H1 (cell line): Measurements from ENCODE around the gene OPCML. TPM values are rescaled to one million over a fixed set of nuclear protein-coding genes. Genes with fewer than 3 reads are reported as not detected.

ENCODE experiments used
- ASH2L ChIP-seq: fragments of 200-600, 300-600 bp; sonication (generic); IDR thresholded peaks from one replicate; pipeline ENCODE4 v1.7.1; 2017; ENCODE audit warnings: low read length
- BCL11A ChIP-seq, 2 experiments: IDR thresholded peaks; one replicate each; pipeline ENCODE4 v1.6.1; 2011; ENCODE audit warnings: low read depth in 2 of 2, low read length in 2 of 2, mild to moderate bottlenecking in 2 of 2
- GTF2F1 ChIP-seq: IDR thresholded peaks from 2 replicates; pipeline ENCODE4 v1.6.1; 2012; ENCODE audit warnings: low read depth, low read length, improper control_type of control experiment, borderline replicate concordance
- JUN ChIP-seq: IDR thresholded peaks from 2 replicates; pipeline ENCODE4 v1.6.1; 2011; ENCODE audit warnings: low read depth, mild to moderate bottlenecking, improper control_type of control experiment, low read length
- KDM1A ChIP-seq: fragments of 200-600, 300-600 bp; sonication (generic); IDR thresholded peaks from 2 replicates; pipeline ENCODE4 v1.7.1; 2016; ENCODE audit warnings: mild to moderate bottlenecking, low read length, borderline replicate concordance
- POLR2AphosphoS5 ChIP-seq: IDR thresholded peaks from 2 replicates; pipeline ENCODE4 v1.6.1; 2011; ENCODE audit warnings: low read depth, low read length
- SAP30 ChIP-seq: fragments of 300-600 bp; sonication (generic); IDR thresholded peaks from 2 replicates; pipeline ENCODE4 v1.7.1; 2012; ENCODE audit warnings: low read length, moderate library complexity, mild to moderate bottlenecking, inconsistent platforms; ENCODE audit not compliant: insufficient read depth, insufficient replicate concordance
- SIRT6 ChIP-seq: IDR thresholded peaks from one replicate; pipeline ENCODE4 v1.7.1; 2012; ENCODE audit warnings: low read length, inconsistent platforms
- SRF ChIP-seq: IDR thresholded peaks from 2 replicates; pipeline ENCODE4 v1.6.1; 2011; ENCODE audit warnings: mild to moderate bottlenecking, low read depth, low read length, moderate library complexity
- YY1 ChIP-seq: IDR thresholded peaks from 2 replicates; pipeline ENCODE4 v1.6.1; 2011; ENCODE audit warnings: low read depth, mild to moderate bottlenecking, low read length
- polyA plus RNA-seq, 7 experiments: library from polyadenylated mRNA; depleted of rRNA in 3 of 7; stranded (reverse) in 5 of 7; unstranded in 2 of 7; fragments of >200 nt in 5 of 7; fragments of 200-250 nt in 2 of 7; gene quantifications; 1 replicate in 5 of 7; 2 replicates in 1 of 7; 4 replicates in 1 of 7; pipeline versions ENCODE4 v1.2.1 to v1.2.3, GENCODE V29; 2011 to 2013; ENCODE audit warnings: missing spikeins in 2 of 7, mixed read lengths in 2 of 7
- total RNA-seq: library from RNA; stranded (reverse); fragmentation: NEBNext Ultra II Directional; extraction: Animal tissue kit (Norgen Biotek cat#: 25700); gene quantifications from 2 replicates; pipeline ENCODE4 v1.2.1, GENCODE V29; 2021
- TF ChIP-seq, protein P1 (sequence below): fragments of 300-600 bp; sonication (generic); IDR thresholded peaks from 2 replicates; pipeline ENCODE4 v1.7.1; 2012; ENCODE audit warnings: low read length, moderate library complexity, mild to moderate bottlenecking, inconsistent platforms; ENCODE audit not compliant: insufficient replicate concordance

Gene OPCML
- total and polyA plus RNA-seq, 2 of the 8 experiments (the other 6 are each of a cell fraction or from before 2014, with no cell fraction given), result 2.3 to 3.1 TPM

DNA sequence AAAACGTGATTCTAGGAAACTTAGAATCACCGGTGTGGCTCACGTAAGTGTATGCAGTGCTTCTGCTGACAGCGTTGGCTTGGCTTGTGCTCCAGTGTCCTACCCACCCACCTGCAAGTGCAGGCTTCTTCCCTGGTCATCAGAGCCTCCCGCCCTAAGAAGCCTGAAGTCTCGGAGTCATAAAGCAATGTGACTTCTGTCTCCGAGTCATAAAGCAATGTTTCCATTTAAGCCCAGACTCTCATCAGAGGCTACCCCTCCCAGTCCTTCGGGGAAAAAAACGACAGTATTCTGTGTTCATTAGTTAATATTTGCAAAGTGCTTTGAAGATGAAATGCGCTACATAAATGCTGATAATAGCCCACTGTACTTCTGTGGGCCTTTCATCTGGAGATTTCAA lies 293.8 kb downstream of the OPCML start (continued):
- TF ChIP-seq, protein P1, sequence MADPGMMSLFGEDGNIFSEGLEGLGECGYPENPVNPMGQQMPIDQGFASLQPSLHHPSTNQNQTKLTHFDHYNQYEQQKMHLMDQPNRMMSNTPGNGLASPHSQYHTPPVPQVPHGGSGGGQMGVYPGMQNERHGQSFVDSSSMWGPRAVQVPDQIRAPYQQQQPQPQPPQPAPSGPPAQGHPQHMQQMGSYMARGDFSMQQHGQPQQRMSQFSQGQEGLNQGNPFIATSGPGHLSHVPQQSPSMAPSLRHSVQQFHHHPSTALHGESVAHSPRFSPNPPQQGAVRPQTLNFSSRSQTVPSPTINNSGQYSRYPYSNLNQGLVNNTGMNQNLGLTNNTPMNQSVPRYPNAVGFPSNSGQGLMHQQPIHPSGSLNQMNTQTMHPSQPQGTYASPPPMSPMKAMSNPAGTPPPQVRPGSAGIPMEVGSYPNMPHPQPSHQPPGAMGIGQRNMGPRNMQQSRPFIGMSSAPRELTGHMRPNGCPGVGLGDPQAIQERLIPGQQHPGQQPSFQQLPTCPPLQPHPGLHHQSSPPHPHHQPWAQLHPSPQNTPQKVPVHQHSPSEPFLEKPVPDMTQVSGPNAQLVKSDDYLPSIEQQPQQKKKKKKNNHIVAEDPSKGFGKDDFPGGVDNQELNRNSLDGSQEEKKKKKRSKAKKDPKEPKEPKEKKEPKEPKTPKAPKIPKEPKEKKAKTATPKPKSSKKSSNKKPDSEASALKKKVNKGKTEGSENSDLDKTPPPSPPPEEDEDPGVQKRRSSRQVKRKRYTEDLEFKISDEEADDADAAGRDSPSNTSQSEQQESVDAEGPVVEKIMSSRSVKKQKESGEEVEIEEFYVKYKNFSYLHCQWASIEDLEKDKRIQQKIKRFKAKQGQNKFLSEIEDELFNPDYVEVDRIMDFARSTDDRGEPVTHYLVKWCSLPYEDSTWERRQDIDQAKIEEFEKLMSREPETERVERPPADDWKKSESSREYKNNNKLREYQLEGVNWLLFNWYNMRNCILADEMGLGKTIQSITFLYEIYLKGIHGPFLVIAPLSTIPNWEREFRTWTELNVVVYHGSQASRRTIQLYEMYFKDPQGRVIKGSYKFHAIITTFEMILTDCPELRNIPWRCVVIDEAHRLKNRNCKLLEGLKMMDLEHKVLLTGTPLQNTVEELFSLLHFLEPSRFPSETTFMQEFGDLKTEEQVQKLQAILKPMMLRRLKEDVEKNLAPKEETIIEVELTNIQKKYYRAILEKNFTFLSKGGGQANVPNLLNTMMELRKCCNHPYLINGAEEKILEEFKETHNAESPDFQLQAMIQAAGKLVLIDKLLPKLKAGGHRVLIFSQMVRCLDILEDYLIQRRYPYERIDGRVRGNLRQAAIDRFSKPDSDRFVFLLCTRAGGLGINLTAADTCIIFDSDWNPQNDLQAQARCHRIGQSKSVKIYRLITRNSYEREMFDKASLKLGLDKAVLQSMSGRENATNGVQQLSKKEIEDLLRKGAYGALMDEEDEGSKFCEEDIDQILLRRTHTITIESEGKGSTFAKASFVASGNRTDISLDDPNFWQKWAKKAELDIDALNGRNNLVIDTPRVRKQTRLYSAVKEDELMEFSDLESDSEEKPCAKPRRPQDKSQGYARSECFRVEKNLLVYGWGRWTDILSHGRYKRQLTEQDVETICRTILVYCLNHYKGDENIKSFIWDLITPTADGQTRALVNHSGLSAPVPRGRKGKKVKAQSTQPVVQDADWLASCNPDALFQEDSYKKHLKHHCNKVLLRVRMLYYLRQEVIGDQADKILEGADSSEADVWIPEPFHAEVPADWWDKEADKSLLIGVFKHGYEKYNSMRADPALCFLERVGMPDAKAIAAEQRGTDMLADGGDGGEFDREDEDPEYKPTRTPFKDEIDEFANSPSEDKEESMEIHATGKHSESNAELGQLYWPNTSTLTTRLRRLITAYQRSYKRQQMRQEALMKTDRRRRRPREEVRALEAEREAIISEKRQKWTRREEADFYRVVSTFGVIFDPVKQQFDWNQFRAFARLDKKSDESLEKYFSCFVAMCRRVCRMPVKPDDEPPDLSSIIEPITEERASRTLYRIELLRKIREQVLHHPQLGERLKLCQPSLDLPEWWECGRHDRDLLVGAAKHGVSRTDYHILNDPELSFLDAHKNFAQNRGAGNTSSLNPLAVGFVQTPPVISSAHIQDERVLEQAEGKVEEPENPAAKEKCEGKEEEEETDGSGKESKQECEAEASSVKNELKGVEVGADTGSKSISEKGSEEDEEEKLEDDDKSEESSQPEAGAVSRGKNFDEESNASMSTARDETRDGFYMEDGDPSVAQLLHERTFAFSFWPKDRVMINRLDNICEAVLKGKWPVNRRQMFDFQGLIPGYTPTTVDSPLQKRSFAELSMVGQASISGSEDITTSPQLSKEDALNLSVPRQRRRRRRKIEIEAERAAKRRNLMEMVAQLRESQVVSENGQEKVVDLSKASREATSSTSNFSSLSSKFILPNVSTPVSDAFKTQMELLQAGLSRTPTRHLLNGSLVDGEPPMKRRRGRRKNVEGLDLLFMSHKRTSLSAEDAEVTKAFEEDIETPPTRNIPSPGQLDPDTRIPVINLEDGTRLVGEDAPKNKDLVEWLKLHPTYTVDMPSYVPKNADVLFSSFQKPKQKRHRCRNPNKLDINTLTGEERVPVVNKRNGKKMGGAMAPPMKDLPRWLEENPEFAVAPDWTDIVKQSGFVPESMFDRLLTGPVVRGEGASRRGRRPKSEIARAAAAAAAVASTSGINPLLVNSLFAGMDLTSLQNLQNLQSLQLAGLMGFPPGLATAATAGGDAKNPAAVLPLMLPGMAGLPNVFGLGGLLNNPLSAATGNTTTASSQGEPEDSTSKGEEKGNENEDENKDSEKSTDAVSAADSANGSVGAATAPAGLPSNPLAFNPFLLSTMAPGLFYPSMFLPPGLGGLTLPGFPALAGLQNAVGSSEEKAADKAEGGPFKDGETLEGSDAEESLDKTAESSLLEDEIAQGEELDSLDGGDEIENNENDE, result no peak
- TF ChIP-seq YY1, result no peak
- TF ChIP-seq GTF2F1, result no peak
- TF ChIP-seq KDM1A, result no peak
- TF ChIP-seq SIRT6, result no peak
- TF ChIP-seq SAP30, result no peak
- no peak for TF ChIP-seq ASH2L
- no peak for TF ChIP-seq JUN
- TF ChIP-seq SRF, result no peak
- no peak for TF ChIP-seq POLR2AphosphoS5
- TF ChIP-seq BCL11A (IDR thresholded peaks at IDR 0.05; ENCODE audit: low read depth in 2 of 2, low read length in 2 of 2), result no peak
